Smooth muscle cell (in vitro differentiated cells): Measurements from ENCODE around the gene BMPR1A. TPM values are rescaled to one million over a fixed set of nuclear protein-coding genes. Genes with fewer than 3 reads are reported as not detected.

Experiments
- DNase-seq: peaks from one replicate; lab custom pipeline; 2025; ENCODE audit not compliant: unreplicated experiment; lab: John Stamatoyannopoulos, UW
- H2AFZ ChIP-seq: fragments of 200-600 bp; sonication (generic); 2 replicates; pipeline ENCODE4 v1.6.0; 2016; ENCODE audit warnings: antibody characterized with exemption, low read depth, mild to moderate bottlenecking
- H3F3A ChIP-seq: fragments of 200-600 bp; sonication (generic); 2 replicates; pipeline ENCODE4 v1.6.0; 2017; ENCODE audit warnings: antibody characterized with exemption, low read depth
- H3K27ac ChIP-seq: fragments of 200-600 bp; sonication (generic); 2 replicates; pipeline ENCODE4 v1.5.1; 2016; ENCODE audit warnings: low read depth, mild to moderate bottlenecking
- H3K27me3 ChIP-seq: fragments of 200-600 bp; sonication (generic); 2 replicates; pipeline ENCODE4 v1.6.1; 2016; ENCODE audit warnings: low read depth, mild to moderate bottlenecking
- H3K36me3 ChIP-seq: fragments of 200-600 bp; sonication (generic); 2 replicates; pipeline ENCODE4 v1.5.1; 2016; ENCODE audit warnings: low read depth
- H3K4me1 ChIP-seq: fragments of 200-600 bp; sonication (generic); 2 replicates; pipeline ENCODE4 v1.5.1; 2016; ENCODE audit warnings: low read depth
- H3K4me2 ChIP-seq: fragments of 200-600 bp; sonication (generic); 2 replicates; pipeline ENCODE4 v1.6.0; 2016; ENCODE audit warnings: mild to moderate bottlenecking
- H3K4me3 ChIP-seq: fragments of 200-600 bp; sonication (generic); 2 replicates; pipeline ENCODE4 v1.5.1; 2016; ENCODE audit warnings: mild to moderate bottlenecking
- H3K79me2 ChIP-seq: fragments of 200-600 bp; sonication (generic); 2 replicates; pipeline ENCODE4 v1.6.0; 2016; ENCODE audit warnings: low read depth, mild to moderate bottlenecking
- H3K9ac ChIP-seq: fragments of 200-600 bp; sonication (generic); 2 replicates; pipeline ENCODE4 v1.6.0; 2016; ENCODE audit warnings: low read depth
- H3K9me3 ChIP-seq: fragments of 200-600 bp; sonication (generic); replicated peaks from 2 replicates; pipeline ENCODE4 v1.5.1; 2016; ENCODE audit warnings: low read depth
- H4K20me1 ChIP-seq: fragments of 200-600 bp; sonication (generic); 2 replicates; pipeline ENCODE4 v1.6.0; 2016; ENCODE audit warnings: low read depth
- CTCF ChIP-seq: fragments of 200-600 bp; sonication (generic); IDR thresholded peaks from 2 replicates; pipeline ENCODE4 v1.5.1; 2017; ENCODE audit warnings: borderline replicate concordance, mild to moderate bottlenecking, antibody characterized with exemption; ENCODE audit not compliant: insufficient read depth, poor library complexity, severe bottlenecking
- WGBS: methylation state at CpG from one replicate; pipeline ENCODE4 v1.1.7; 2016; ENCODE audit warnings: low lambda C conversion rate; 5-methylcytosine and 5-hydroxymethylcytosine counted together
- polyA plus RNA-seq: library from polyadenylated mRNA; unstranded; fragments of >200 nt; fragmentation: Nextera tagmentation; extraction: Ambion mirVana; gene quantifications from 2 replicates; pipeline ENCODE4 v1.2.1, GENCODE V29; 2016
- total RNA-seq: library from RNA; depleted of rRNA; stranded (reverse); fragments of >200 nt; gene quantifications from 2 replicates; pipeline ENCODE4 v1.2.3, GENCODE V29; 2014

BMPR1A gene
- total and polyA plus RNA-seq, 2 experiments from 2014 or later = 15.5 to 80.9 TPM

DNA sequence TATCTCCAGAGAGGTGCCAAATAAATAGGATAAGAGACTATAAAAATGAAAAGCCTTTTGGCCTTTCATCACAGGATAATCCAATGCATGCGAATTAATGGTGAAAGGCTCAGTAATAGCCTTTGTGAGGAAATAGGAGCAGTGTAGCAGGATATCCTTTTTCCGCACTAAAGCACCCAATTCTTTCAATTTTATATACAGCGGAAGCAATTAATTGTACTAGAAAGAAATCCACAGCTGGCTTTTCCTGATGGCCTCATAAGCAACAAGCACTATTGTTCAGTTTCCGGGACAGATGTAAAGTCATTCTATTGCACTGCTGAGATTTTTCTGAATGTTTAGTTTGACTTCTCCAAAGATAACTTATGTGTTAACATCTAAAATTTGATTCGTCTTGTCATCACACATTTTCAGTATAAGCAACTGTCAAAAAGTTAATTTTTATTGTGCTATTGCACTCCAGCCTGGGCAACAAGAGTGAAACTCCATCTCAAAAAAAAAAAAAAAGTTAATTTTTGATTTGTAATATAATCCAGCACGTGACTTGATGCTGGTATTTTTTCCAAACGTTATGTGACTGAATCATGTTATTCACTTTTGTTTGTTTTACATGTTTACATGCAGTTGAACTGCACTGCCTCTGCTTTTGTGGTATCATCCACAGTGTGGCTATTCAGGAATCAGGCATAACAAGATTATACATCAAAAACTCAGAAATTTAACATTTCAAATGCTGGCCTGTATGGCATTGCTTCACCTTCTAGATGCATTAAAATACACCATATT is 8.4 kb upstream of the BMPR1A start:
- H3K79me2 ChIP-seq = no peaks in the 10 kb centered on the region
- TF ChIP-seq CTCF = no peak
- no peak for DNase-seq
- H4K20me1 ChIP-seq = no peaks in the 10 kb centered on the region
- no peaks in the 10 kb centered on the region for H3K4me1 ChIP-seq
- no peaks in the 10 kb centered on the region for H3K9me3 ChIP-seq
- no peak overlapping the region for H3K4me3 ChIP-seq
- H3K4me2 ChIP-seq = no peak overlapping the region
- 82% methylated on average over 7 of the region's 7 CpGs for WGBS
- H2AFZ ChIP-seq = no peak overlapping the region
- H3K36me3 ChIP-seq = no peaks in the 10 kb centered on the region
- no peak overlapping the region for H3K9ac ChIP-seq
- no peaks in the 10 kb centered on the region for H3F3A ChIP-seq
- H3K27ac ChIP-seq = no peak overlapping the region
- H3K27me3 ChIP-seq = no peaks in the 10 kb centered on the region

- Histone ChIP-seq H3K36me3 (no peaks in the 10 kb centered on the region), H2AFZ (no peak overlapping the region), H3K4me3 (no peak overlapping the region), H3K79me2 (no peaks in the 10 kb centered on the region), H3K9me3 (no peaks in the 10 kb centered on the region), H3K9ac (no peak overlapping the region), H3K4me2 (no peak overlapping the region), H3K4me1 (peaks cover under 1% of the 10 kb centered on the region), H3F3A (no peaks in the 10 kb centered on the region), H4K20me1 (no peaks in the 10 kb centered on the region), H3K27me3 (no peaks in the 10 kb centered on the region), H3K27ac (no peak overlapping the region)
- TF ChIP-seq CTCF = no peak
- no peak for DNase-seq
- 99% methylated on average over 9 of the region's 9 CpGs for WGBS
These were observed 6.6 kb upstream of the BMPR1A start for GRCh38 chr10:86749854-86750253.

GRCh38 chr10:86751477-86751876 is 4.9 kb upstream of the BMPR1A start:
- Histone ChIP-seq H3K36me3 (no peaks in the 10 kb centered on the region), H2AFZ (no peak overlapping the region), H3K79me2 (no peaks in the 10 kb centered on the region), H4K20me1 (no peaks in the 10 kb centered on the region), H3K4me2 (no peak overlapping the region), H3K27me3 (no peaks in the 10 kb centered on the region), H3K9ac (no peak overlapping the region), H3K9me3 (no peaks in the 10 kb centered on the region), H3F3A (no peaks in the 10 kb centered on the region), H3K4me1 (peaks cover 6% of the 10 kb centered on the region), H3K27ac (no peak overlapping the region), H3K4me3 (no peak overlapping the region)
- TF ChIP-seq CTCF = no peak
- DNase-seq = no peak
- 57% methylated on average over 17 of the region's 17 CpGs for WGBS

DNA sequence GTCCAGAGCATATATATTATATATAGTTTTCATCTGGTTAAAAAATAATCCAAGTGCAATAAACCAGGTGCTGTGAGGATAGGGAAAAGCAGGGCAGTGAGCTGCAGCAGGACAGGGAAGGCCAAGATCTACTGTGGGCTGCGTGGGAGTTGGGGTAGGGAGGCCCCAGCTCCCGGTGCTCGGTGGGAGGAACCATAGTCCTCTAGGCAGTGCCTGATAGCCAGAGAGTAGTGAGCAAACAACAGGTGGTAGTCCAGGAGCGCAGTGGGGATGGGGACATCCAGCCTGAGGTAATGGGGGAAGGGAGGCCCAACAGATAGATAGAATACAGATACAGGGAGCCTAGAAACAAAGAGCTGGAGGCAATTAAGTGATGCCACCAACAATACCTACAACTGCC is 4.1 kb upstream of the BMPR1A start:
- no peaks in the 10 kb centered on the region for H3K36me3 ChIP-seq
- DNase-seq = no peak
- no peak overlapping the region for H3K4me2 ChIP-seq
- H3K79me2 ChIP-seq = peaks cover 4% of the 10 kb centered on the region
- H3K4me1 ChIP-seq = peaks cover 6% of the 10 kb centered on the region
- no peaks in the 10 kb centered on the region for H3K27me3 ChIP-seq
- H3K27ac ChIP-seq = no peak overlapping the region
- no peak for TF ChIP-seq CTCF
- H2AFZ ChIP-seq = no peak overlapping the region
- H4K20me1 ChIP-seq = peaks cover 1% of the 10 kb centered on the region
- no peak overlapping the region for H3K9ac ChIP-seq
- no peak overlapping the region for H3K4me3 ChIP-seq
- no peaks in the 10 kb centered on the region for H3K9me3 ChIP-seq
- 86% methylated on average over 4 of the region's 4 CpGs for WGBS
- no peaks in the 10 kb centered on the region for H3F3A ChIP-seq
